Measurements from ENCODE around the gene DLG2.
"Not testable (repeated sequence)": the region's sequence is repeated elsewhere in the genome, so short reads cannot be mapped to it uniquely, and the experiment has no call there.

DLG2 gene

DNA sequence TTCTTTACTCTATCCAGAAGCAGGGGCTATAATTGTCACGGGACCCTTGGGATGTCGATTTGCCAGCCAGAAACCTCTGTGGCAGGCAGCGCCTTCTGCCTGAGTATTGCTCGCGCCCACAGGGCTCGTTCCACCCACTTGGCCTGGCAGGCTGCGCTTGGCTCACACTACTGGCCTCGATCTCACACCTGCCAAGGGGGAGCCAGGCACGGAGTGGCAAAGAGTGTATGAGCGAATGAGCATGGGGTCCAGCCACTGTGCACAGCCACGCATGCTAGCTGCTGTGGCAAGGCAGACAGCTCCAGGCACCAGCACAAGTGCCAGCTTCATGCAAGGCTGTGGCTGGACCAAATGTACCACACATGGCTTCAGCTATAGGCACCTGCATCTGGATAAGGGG lies 599.8 kb downstream of the DLG2 start:
- DNase-seq (ENCODE audit: low read depth in 3 of 3): no peak

DNA sequence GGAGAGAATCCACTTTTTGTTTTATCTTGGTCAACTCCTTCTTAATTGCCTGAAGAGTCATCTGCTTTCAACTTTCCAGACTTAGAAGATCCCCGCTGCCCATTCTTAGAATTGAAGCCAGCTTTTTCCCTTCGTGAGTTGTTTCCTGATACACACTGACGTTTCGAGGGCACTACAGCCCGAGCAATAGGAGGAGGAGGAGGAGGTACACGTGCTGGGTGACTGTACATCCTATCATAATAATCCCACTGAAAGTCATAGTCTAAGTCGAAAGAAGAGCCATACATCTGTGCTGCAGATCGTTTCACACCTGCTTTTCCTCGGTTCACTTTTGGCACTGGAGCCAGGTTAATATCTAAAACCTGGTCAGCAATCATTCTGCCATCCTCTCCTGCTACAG lies 606.1 kb downstream of the DLG2 start:
- DNase-seq (ENCODE audit: low read depth in 3 of 3): no peak

DNA sequence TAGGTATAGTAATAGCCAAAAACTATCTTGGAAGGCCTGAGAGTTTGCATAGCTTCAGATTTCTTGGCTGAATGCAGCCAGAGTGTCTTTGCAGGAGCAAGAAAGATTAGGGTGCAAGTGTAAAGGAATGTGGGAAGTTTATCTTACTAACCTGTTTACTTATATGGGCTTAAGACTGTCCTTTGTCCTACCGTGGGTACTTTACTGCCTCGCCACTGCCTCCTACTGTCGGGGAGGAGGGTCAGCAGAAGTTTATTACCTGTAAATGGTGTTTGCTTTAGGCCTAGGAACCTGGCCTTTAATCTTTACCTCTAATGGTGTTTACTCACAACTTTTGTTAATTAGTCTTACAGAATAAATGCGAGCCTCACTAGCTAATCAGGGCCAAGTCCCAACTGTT lies 633.8 kb downstream of the DLG2 start:
- DNase-seq (ENCODE audit: low read depth in 3 of 3): no peak

DNA sequence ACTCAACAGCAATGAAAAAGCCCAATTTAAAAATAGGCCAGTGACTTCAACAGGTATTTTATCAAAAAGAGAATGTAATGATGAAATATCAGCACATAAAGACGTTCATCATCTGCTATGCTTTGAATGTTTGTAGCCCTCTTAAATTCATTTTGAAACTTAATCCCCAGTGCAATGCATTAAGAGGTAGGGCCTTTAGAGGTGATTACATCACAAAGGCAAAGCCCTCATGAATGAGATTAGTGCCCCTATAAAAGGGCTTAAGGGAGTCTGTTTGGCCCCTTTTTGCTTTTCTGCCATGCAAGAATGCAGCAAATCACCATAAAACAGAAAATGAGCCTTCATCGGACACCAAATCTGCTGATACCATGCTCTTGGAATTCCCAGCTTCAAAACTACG lies 637.0 kb downstream of the DLG2 start:
- no peak for DNase-seq (ENCODE audit: low read depth in 3 of 3)

DNA sequence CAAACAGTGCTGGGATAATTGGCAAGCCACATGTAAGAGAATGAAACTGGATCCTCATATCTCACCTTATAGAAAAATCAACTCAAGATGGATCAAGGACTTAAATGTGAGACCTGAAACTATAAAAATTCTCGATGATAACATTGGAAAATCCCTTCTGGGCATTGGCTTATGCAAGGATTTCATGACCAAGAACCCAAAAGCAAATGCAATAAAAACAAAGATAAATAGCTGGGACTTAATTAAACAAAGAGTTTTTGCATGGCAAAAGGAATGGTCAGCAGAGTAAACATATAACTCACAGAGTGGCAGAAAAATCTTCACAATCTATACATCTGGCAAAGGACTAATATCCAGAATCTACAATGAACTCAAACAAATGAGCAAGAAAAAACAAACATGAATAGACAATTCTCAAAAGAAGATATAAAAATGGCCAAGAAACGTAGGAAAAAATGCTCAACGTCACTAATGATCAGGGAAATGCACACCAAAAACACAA lies 639.4 kb downstream of the DLG2 start:
- not testable (repeated sequence) for DNase-seq (ENCODE audit: low read depth in 3 of 3)

DNA sequence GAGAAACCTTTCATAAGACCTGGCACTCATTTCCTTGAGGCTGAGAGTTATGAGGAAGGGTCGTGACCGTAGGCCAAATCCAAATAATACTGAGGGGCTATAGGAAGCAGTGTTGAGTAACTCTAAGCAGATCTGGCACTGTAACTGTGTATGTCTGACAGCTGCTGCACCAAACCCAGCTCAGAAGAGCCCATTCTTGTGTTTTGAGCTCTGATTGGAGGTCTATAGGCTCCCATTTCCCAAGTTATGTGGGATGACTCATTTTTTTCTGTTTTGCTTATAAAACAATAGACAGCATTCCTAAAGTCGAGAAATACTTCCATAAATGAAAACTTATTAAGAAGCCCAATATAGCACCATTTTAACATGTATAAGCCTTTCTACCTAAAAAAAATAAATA lies 645.8 kb downstream of the DLG2 start:
- no peak for DNase-seq (ENCODE audit: low read depth in 3 of 3)

DNA sequence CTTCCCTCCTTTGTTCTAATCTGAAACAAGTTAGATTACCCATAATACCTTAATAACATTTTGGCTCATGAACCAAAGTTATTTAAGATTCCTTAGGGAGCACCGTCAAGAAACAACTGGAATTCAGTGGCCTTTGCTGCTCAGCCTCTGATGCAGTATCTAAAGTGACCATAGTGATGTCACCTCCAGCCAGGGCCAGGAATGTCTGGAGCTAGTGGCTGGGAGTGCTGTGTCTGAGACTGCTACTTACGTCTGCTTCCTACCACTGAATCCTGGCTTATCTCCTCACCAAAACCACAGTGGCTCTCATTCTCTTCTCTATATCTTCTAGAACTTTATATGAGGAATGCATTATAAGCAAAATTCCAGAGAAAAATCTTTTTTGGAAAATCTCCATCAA lies 658.0 kb downstream of the DLG2 start:
- DNase-seq (ENCODE audit: low read depth in 3 of 3): no peak

DNA sequence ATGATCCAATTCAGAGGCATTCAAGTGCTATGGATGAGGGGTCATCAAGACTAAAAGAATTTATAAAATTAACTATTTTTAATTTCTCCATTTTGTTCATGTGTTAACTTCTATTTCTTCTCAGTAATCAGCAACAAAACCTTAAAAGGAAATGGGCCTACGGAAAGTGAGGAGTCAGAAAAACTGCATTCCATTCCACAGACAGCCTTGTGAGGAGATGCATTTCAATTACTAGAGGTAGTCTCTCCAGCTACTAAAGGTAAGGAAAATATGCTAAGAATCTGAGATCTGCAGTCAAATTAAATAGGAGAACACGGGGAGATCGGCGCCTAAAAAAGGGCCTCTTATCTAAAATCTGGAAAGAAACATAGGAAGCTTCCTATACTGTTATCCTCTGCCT lies 661.7 kb downstream of the DLG2 start:
- DNase-seq (ENCODE audit: low read depth in 3 of 3): no peak

DNA sequence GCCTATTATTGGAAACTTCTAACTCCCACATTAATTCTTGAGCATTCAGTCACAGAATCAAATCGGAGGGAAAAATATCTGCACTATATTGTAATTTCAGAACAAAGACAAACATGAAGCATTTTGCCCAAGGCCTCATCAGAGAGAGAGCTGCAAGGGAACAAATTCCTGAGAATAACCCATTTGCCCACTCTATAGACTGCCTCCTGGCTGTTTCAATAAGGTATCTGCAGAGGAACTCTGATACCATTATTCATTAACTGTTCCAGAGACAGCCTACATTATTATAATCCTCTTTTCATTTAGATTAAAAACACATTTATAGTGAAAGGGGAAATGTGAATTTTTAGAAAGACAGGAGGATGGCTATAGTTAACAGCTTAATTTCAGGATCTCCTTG lies 663.9 kb downstream of the DLG2 start:
- no peak for DNase-seq (ENCODE audit: low read depth in 3 of 3)

DNA sequence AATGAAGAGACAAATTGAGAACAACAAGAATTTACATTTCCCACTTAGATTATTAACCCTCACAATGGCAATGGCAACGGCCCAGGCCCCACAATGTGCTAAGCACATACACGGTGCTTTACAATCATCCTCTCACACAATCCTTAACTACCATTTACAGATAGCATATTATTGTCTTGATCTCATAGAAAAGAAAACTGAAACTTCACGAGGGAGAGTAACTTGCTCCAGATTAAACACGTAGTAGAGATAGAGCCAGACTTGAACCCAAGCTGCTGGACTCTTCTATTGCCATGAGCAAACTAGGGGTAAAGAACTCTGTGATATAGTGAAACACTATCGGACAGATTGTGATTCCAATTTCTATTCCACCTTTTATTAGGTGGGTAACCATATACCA lies 665.1 kb downstream of the DLG2 start:
- DNase-seq (ENCODE audit: low read depth in 3 of 3): no peak

DNA sequence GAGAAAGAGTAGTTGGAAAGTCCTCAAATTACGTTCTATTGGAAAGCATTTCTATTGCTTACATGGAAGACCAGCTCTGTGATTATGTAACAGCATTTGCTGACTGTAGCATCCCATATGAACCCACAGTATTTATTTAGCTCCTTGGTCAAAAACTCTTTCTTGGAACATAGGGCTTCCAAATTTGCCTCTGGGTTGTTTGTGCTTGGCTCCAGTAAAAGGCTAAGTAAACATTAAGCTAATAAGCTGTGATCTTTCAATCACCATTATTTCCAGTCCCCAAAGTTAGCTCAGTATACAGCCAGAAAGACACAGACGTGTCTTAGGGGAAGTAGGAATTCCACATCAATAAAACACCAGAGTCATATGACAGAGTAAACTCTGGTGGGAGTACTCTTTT lies 668.8 kb downstream of the DLG2 start:
- no peak for DNase-seq (ENCODE audit: low read depth in 3 of 3)

DNA sequence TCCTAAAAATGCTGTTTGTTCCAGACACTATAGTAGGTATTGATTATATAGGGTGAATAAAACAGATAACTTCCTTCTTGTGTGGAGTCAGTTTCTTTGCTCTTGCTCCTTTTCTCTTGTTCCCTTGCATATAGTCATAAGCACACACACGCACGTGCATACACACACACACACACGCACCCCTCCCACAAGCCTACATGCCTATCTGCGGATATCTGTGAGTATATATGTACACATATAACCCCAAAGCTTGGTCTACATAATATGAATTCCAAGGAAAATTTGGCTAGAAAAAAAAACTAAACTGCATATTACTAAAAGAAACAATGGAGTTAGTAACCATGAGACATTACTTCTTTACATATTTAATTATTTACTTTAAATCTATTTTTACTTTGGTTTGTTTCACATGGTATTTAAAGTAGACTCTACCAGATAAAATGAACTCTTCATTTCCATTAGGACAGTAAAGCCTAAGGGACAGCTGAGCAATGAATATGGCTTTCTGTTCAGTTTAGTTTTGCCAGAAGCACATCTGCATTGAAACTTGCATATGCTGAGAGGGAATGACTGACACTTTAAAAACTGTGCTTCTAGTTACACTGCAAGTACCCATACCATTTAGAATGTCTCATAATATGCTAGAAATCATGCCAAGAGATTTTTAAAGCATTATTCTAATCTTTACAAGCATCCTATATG lies 676.4 kb downstream of the DLG2 start:
- no peak for DNase-seq (ENCODE audit: low read depth in 3 of 3)

DNA sequence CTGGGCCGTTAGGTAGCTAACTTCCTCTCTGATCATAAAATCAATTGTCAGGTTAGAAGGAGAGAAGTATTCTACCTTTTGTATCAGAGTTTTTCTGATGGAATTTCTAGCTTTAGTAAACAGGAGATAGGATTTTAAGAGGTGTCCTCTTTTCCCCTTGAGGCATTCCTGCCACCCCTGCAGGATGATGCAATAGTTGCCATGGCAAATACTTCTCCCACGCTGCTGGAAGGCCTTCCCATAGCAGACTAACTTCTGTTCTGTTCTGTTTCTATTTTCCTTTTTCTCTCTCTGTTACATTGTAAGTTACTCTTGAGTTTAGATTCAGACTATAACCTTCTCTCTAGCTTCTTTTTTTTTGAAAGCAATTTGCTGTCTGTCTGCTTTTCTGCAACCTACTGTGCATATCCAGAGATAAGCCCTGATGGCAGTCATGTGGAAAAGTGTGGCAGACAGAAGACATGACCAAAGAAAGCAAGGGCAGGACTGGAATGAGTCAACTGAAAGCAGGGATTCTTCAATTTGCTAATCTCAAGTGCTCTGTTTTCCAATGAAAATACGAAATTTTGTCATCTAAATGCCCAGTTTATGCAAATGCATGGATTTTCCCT lies 679.1 kb downstream of the DLG2 start:
- no peak for DNase-seq (ENCODE audit: low read depth in 3 of 3)

DNA sequence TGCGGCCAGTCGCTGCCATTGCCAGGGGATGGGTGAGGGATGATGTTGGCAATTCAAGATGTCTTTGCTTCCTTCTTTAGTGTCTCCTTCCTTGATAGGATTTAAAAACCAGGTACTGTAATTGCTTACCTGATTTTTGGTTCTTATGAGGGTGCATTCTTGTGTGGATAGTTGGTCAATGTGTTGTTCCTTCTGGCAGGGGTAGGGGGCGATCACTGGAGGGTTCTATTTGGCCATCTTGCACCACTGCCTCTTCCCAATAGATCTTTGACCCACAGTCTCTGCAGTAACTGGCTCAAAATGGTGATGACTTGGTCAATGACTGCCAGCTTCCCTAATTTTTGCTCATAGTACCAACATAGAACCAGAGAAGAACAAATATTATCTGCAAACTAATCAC lies 680.1 kb downstream of the DLG2 start:
- no peak for DNase-seq (ENCODE audit: low read depth in 3 of 3)

DNA sequence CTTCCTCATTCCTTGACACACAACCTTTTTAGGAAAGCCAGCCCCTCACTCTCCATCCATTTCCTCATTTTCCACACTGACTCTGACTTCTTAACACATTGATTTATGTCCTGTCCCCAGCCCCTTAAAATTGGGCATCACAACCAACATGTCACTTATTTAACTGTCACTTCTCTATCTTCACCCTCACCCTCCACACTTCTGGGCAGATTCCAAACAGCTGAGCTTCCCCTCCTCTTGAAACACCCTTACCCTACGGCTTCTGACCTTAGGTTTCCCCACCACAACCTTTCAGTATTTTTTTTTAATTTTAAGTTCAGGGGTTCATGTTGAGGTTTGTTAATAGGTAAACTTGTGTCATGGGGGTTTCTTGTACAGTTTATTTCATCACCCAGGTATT lies 696.3 kb downstream of the DLG2 start:
- no peak for DNase-seq (ENCODE audit: low read depth in 3 of 3)

DNA sequence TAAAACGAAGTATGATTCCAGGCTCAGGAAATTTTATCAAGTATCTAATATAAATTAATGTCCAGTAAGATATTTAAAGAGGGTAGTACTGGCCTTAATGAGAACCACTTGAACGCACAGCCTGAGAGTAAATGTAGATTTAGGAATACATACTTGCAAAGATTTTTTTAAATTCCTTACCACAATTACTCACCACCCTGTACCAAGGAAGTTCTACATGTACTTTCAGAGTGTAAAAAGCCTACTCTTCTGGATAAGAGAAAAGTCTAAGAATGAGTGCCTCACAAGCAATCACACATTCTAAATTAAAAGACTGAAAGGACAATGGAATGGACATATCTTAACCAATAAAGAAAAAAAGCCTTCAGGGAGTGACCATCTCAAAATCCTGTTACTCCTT lies 697.4 kb downstream of the DLG2 start:
- no peak for DNase-seq (ENCODE audit: low read depth in 3 of 3)

DNA sequence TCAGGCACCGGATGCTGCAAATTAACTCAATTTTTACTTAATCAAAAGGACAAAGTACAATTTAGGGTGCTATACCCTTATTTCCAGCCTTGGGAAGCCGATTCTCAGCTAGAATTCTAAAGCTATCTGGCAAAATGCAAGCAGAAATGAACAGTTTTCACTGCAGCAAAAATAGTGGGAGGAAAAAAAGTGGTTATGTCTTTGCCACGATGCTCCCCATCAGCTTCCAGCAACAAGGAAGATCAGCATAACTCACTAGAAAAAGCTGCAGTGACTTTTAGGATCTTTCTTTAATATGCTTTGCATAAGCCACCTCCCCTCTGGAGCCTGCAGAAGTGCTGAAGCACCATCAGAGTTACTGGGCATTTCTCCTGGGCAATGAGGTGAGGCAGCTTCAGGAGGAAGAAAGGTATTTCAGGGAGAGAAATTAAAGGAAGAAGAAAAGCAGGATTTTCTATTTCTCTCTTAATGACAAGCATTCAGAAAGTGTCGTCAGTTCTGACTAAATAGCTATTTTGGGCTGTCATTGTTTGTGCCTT lies 702.9 kb downstream of the DLG2 start:
- no peak for DNase-seq (ENCODE audit: low read depth in 3 of 3)

DNA sequence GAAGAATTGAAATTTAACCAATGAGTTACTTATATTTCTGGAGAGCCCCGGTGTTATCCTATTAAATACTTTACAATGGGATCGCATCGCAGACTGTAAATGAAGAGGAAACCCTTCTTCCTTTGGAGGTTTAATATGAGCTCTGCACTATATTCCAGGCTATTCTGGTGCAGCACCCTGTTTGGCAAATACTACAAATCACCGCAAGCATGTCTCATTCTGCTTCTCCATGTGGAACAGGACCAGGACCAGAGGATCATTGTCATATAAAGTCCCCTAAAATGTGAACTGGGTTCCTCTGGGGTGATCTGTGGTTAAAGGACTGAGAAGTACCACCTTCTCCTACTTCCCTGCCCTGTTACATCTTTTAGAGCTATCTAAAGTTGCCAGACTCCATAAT lies 703.7 kb downstream of the DLG2 start:
- DNase-seq (ENCODE audit: low read depth in 3 of 3): no peak

DNA sequence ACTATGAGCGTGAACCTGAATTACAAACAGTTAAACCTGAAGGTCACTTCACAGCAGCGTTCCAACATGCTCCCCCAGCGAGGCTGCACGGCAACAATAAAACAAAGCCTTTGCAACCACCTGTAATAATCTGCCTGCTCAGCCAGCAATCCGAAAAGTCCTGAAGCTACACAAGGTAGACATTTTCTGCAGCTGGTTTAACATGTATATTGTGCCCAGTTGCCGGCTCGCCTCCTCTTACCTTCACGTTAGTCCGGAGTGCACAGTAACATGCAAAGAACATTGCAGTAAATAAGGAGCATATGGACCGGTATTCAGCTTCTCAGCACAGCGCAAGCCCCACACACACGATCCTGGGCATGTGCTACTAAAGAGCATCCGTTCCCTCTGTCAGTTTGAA lies 704.3 kb downstream of the DLG2 start:
- DNase-seq (ENCODE audit: low read depth in 3 of 3): no peak

DNA sequence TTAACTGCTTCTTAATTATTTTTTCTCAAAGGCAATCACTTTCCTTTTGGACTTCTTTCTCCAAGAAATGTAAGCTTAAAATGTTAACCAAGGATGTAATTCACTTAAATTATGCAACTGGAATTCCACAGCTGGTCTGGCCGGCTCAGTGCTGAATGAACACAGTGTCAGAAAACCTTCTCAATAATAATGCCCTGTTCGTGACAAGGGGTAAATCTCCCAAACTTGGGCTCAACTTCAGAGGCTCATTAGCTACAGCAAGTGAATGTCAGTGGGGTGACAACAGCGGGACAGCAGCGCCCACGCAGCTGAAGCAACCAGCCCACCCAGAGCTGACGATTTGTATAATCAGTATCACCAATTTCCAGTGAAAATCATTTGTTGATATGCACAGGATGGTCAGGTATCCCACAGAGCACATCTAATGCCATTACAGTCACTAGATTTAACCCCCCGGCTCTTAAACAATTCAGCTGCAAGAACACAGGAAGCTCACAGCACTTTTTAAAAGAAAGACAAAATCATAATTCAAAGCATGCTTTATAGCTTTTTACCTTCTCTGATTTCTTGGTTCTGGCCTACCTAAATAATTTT lies 704.8 kb downstream of the DLG2 start:
- no peak for DNase-seq (ENCODE audit: low read depth in 3 of 3)

DNA sequence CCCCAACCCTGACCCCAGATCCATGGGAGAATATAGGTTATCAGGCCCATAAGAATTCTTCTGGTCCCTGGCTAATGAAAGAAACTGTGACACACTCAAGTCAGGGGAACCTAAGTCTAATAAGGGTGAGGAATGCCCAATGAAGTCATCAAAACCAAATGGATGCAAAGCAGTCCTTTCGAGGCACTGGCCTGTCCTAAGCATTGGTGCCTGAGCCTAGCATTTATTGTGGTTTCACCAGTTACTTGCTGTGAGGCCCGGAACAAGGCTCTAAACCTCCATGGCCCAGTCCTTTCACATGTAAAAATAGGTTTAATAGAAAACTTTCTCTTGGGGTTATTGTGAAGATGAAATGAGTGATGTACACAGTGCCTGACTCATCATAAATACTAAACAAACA lies 712.6 kb downstream of the DLG2 start:
- DNase-seq (ENCODE audit: low read depth in 3 of 3): no peak

DNA sequence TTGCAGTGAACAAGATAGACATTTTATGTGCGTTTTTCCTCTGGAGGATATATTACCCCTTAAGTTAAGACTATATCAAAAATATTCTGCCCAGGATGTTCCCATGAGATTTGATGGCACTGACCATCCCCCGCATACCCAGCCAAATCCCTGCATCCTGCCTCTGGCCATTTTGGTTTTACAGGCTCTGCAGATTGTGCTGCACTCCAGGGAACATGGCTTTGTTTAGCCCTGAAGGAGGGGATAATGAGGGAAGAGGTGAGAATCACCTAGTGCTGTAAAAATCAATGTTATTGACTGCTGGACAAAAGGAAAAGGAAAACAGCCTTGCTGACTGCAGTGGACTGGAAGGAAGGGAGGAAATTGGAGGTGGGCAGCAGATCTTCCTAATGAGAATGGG lies 717.4 kb downstream of the DLG2 start:
- DNase-seq (ENCODE audit: low read depth in 3 of 3): no peak

DNA sequence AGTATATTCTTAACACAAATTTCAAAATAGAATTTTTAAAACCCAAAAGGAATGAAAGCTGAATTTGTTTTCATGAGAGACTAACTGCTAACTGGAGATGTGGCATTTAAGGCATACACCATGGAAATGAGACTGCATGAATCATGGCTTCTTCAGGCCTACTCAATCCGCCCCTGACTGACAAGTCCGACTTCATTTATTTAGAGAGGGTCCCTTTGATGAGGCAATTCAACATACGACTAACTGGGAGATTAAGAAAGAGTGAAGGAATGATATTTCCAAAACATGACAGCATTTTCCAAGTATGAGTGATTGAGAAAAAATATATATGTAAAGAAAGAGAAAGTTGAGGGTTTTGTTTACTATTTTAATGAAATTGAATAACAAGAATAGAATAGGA lies 720.1 kb downstream of the DLG2 start:
- no peak for DNase-seq (ENCODE audit: low read depth in 3 of 3)

All from stimulated activated CD4-positive, alpha-beta T cell treated with anti-CD3 and anti-CD28 coated beads, TNF-alpha, amount 100 ng/mL, for 24 hours (primary cell).